GM19328 (cell line): ENCODE data around the gene SLC39A8.
"Not testable (repeated sequence)": the region's sequence is repeated elsewhere in the genome, so short reads cannot be mapped to it uniquely, and the experiment has no call there.

Source experiments
- ATAC-seq: cut with Tn5 transposase; IDR thresholded peaks from one replicate; pipeline ENCODE4 v1.9.1; 2021; ENCODE audit warnings: mild to moderate bottlenecking, moderate library complexity; ENCODE audit not compliant: unreplicated experiment

SLC39A8 gene

GRCh38 chr4:102244878-102245535 lies 100.3 kb downstream of the SLC39A8 start:
- no peak for ATAC-seq

DNA sequence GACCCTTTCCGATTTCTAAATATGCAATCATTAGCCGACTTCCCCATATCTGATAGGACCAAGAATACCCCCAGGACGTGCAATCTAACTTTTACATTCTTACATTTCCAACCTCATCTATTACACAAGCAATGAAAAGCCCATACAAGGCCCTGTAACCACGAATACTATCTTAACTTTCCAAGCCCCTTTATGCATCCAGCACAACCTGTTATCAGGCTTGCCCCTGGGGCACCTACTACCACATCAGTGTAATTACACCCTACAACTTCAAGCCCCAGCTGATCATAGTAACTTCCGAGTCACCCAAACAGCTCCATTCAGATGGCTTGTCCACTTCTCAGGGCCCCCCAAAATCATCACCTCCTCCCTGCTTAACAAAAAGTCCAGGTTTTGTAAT lies 102.0 kb downstream of the SLC39A8 start:
- not testable (repeated sequence) for ATAC-seq

DNA sequence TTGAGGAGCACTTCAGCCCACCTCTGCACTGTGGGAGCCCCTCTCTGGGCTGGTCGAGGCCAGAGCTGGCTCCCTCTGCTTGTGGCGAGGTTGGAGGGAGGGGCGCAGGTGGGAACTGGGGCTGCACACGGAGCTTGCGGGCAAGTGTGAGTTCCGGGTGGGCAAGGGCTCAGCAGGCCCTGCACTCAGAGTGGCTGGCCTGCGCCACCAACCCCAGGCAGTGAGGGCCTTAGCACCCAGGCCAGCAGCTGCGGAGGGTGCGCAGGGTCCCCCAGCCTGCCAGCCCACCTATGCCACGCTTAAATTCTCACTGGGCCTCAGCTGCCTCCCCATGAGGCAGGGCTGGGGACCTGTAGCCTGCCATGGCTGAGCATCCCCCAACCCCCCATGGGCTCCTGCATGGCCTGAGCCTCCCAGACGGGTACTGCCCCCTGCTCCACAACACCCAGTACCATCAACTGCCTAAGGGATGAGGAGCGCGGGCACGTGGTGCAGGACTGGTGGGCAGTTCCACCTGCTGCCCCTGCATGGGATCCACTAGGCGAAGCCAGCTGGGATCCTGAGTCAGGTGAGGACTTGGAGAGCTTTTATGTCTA lies 110.9 kb downstream of the SLC39A8 start:
- no peak for ATAC-seq

DNA sequence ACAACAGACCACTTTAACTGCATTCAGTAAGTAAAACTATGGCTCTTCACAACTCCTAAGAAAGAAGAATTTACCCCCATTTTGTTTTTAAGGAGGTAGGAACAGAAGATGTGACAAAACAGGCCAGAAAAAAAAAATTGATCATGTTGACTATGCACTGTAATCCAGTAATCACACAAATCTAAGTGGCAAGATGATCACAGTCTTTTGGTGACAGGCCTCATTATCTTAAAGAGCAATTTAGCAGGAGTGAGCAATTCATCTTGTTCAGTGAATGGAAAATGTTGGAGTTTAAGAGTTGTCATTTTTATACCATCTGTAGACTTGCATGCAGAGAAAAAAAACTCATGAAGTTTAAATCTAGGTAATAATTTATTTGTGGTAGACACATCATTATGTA lies 115.1 kb downstream of the SLC39A8 start:
- ATAC-seq: no peak

DNA sequence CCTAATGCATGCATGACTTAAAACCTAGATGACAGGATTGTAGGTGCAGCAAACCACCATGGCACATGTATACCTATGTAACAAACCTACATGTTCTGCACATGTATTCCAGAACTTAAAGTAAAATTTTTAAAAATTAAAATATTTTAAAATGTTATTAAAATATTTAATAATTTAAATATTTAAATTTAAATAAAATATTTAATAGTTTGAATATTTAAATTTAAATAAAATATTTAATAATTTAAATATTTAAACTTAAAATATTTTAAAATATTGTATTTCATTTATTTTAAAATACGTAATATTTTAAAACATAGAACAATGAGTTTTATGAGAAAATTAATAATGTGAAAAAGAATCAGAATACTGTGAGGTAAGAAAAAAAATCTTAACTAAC lies 117.9 kb downstream of the SLC39A8 start:
- no peak for ATAC-seq

DNA sequence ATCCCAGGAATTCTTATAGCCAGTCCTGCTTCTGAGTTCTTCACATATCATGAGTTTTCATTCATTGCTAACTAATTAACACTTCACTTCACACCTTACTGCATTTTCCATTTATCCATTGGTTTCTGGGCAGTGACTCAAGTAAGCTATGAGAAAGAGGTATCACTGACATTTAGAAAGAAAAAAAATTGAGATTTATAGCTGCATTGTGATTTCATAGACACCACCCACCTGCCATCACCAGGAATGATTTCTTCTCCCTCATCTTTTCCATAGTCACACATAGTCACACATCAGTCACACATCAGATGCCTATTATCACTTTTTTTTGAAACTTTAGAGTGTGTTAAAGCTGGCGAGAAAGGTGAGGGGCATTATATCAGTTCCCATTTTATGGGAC lies 121.8 kb downstream of the SLC39A8 start:
- no peak for ATAC-seq

DNA sequence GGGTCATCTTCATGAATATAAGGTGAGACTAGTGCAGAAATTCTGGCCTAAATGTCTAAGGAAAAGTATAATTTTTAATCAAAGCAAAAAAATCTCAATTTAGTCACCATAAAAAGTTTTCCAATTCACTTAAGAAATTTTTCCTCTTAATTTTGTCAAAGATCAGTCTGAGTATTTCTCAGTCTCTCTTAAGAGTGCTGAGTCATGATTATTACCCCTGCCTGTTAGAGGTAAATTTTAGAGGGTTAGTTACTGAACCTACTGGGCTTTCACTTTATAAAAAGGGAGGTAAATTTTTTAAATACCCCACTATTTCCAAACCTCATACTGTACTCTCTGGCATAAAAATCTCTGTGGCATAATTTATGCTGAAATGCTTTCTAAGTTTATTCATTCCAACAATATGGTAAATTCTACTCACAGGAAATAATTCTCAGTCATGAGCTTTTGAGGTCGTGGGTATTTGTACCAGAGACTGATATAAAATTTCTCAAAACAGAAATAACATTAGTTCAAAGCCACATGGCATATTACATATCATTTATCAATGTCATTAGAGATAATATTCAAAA lies 122.4 kb downstream of the SLC39A8 start:
- no peak for ATAC-seq

DNA sequence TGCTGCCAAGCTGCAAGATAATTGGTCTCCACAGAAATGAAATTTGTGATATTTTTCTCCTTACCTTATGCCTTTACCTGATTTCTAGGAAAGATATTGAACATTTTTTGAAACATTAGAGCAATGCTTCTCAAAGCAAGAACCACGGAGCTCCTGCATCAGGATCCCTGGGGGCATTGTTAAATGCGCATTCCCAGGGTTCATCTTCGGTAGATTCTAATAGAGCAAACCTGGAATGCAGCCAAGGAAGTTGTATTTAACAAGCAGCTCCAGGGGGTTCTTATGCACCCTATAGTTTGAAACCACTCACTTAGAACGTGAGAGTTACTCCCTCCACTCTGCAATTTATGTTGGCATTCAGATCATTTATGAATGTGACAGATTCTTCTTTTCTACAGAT lies 126.2 kb downstream of the SLC39A8 start:
- ATAC-seq: no peak

GRCh38 chr4:102218656-102219055 lies 126.6 kb downstream of the SLC39A8 start:
- ATAC-seq: no peak

- no peak for ATAC-seq
Observed at GRCh38 chr4:102217775-102218355, 127.4 kb downstream of the SLC39A8 start.

DNA sequence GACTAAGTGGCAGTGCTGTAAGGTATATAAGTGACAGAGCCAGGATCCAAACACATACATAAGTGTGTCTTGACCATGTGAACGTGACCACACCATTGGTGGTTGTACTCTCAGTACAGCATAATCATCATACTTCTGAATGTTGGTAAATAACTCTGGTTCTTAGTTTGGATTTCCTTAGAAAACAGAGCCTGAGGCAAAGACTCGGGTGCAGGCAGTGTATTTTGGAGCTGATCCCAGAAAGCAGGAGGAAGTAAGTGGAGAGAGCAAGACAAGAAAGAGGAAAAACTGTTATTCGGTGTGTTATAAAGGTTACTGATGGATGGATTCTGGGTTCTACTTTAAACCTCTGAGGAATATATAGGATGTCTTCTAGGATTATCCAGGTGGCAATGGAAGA lies 127.9 kb downstream of the SLC39A8 start:
- ATAC-seq: no peak

- ATAC-seq: no peak
Observed at GRCh38 chr4:102216666-102217065, 128.6 kb downstream of the SLC39A8 start.

GRCh38 chr4:102213031-102213430 lies 132.3 kb downstream of the SLC39A8 start:
- no peak for ATAC-seq
